GM18511 (cell line): ENCODE results near the gene RTP5.
"Not testable (repeated sequence)": the region's sequence is repeated elsewhere in the genome, so short reads cannot be mapped to it uniquely, and the experiment has no call there.

Experiments used
- ATAC-seq: cut with Tn5 transposase; IDR thresholded peaks from one replicate; pipeline ENCODE4 v1.9.1; 2021; ENCODE audit warnings: mild to moderate bottlenecking, moderate library complexity; ENCODE audit not compliant: unreplicated experiment

The RTP5 gene

GRCh38 chr2:241913703-241914102, 44.2 kb downstream of the RTP5 start:
- no peak for ATAC-seq

DNA sequence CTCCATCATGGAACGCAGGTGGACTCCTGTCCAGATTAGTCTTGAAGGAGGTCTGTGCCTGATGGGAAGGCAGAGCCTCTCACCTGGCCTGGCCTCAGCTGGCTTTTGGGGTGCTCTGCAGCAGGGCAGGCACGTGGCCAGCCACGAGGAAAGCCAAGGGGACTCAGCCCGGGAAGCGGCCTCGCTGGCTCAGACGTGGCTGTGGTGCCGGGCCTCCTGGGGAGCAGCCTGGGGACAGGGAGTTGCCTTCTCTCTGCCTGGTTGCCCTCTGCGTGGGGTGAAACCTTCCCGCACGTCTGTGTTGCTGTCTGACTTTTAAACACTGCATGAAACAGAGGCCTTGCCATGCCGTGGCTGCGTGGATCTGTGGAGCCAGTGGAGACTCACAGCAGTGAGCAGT, 45.0 kb downstream of the RTP5 start:
- ATAC-seq = no peak

DNA sequence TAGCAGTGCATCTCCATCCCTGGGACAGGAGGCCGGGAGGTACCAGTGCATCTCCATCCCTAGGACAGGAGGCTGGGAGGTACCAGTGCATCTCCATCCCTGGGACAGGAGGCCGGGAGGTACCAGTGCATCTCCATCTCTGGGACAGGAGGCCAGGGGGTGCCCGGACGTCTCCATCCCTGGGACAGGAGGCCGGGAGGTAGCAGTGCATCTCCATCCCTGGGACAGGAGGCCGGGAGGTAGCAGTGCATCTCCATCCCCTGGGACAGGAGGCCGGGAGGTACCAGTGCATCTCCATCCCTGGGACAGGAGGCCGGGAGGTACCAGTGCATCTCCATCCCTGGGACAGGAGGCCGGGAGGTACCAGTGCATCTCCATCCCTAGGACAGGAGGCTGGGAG, 52.1 kb downstream of the RTP5 start:
- not testable (repeated sequence) for ATAC-seq

- no peak for ATAC-seq
Observed at GRCh38 chr2:241922411-241922810, 52.9 kb downstream of the RTP5 start.

GRCh38 chr2:241922816-241923601, 53.5 kb downstream of the RTP5 start:
- ATAC-seq = not testable (repeated sequence)
